Measurements from ENCODE around the gene MAN1A1.
"Not testable (repeated sequence)": the region's sequence is repeated elsewhere in the genome, so short reads cannot be mapped to it uniquely, and the experiment has no call there.

MAN1A1 gene

DNA sequence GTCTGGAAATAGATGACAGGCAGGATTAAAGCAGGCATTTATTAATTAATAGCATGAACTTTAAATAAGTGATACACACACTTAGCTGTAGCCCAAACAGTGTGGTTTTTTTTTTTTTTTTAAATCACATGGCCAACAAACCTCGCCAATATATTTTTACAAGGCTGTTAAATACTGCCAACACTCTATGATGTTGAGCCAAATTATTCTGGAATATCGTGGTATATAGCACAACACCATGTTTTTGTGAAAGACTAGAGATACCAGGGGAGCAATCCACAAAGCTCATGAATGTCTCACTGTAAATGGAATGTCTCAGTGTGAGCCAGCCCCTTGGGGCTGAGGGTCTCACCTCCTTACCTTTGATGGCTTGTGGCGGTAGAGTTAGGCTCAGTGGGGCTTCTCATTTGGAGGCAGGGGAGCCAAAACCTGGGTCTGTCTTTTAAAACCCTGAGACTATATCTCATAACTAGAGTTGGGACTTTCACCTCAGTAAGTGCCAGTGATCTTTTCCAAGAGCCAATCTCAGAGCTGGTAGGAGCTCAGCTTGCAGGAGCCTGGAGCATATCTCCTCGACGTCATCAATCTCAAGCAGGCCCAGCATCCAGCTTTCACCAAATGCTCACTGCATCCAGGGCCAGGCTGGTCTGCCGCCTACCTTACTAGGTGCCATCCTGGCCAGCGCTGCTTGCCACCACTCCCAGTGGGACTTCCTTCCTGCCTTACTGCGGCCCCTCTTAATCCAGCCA is 192.6 kb downstream of the MAN1A1 start:
- Histone ChIP-seq H3K27ac (no peak overlapping the region), H3K9ac (ENCODE audit: insufficient read length) (no peak overlapping the region), H3K4me3 (no peak overlapping the region), H3K36me3 (ENCODE audit: insufficient read depth, low read length) (no peaks in the 10 kb centered on the region), H3K9me3 (ENCODE audit: low read depth, low read length) (no peaks in the 10 kb centered on the region)
- TF ChIP-seq FOXP2 (optimal IDR thresholded peaks at IDR 0.05; ENCODE audit: control extremely low read depth, extremely low read length, insufficient read depth) (no peak), EZH2 (IDR thresholded peaks at IDR 0.05) (no peak), POLR2AphosphoS5 (IDR thresholded peaks at IDR 0.05; ENCODE audit: borderline replicate concordance, low read depth, low read length) (no peak)
- DNase-seq (ENCODE audit: low read depth, low spot score), result no peak

DNA sequence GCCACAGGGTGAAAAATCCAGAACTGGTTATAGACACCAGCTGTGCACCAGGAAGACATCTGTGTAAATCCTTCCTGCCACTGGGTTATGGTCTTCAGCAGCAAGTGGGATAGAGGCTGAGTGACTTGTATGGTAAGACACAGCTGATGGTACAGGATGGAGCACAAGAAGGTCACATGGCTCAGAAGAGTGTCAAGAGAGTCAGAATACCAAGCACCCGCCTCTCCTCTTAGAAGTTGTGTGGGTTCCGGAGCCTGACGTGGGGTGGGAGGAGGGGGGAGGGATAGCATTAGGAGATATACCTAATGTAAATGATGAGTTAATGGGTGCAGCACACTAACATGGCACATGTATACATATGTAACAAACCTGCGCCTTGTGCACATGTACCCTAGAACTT is 193.5 kb downstream of the MAN1A1 start:
- H3K9ac ChIP-seq (ENCODE audit: insufficient read length); H3K4me3 ChIP-seq; H3K27ac ChIP-seq; H3K36me3 ChIP-seq (ENCODE audit: insufficient read depth, low read length); H3K9me3 ChIP-seq (ENCODE audit: low read depth, low read length); DNase-seq (ENCODE audit: low read depth, low spot score): not testable (repeated sequence)

DNA sequence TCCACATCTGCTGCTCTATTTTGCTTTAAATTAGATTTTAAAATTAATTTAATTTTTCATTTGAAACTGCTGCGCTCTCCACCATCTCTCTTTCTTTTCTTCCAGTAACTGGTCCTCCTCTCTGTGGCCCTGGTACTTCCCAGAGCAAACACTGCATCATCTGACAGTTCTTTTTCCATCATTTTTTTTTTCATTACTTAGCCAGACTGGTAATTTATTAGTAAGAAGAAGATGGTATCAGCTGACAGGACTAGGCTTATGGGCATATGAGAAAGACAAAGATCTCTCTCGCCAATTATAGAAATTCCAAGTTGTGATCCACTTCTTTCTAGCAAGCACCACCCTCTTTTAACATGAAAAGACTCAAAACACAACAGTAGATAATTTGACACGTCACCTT is 197.4 kb downstream of the MAN1A1 start:
- Histone ChIP-seq H3K9me3 (ENCODE audit: low read depth, low read length) (no peaks in the 10 kb centered on the region), H3K4me3 (no peak overlapping the region), H3K9ac (ENCODE audit: insufficient read length) (no peak overlapping the region), H3K36me3 (ENCODE audit: insufficient read depth, low read length) (no peaks in the 10 kb centered on the region), H3K27ac (no peak overlapping the region)
- DNase-seq (ENCODE audit: low read depth, low spot score), result no peak
- no peak for TF ChIP-seq POLR2AphosphoS5 (IDR thresholded peaks at IDR 0.05; ENCODE audit: borderline replicate concordance, low read depth, low read length)
- no peak for TF ChIP-seq FOXP2 (optimal IDR thresholded peaks at IDR 0.05; ENCODE audit: control extremely low read depth, extremely low read length, insufficient read depth)
- TF ChIP-seq EZH2 (IDR thresholded peaks at IDR 0.05), result no peak

DNA sequence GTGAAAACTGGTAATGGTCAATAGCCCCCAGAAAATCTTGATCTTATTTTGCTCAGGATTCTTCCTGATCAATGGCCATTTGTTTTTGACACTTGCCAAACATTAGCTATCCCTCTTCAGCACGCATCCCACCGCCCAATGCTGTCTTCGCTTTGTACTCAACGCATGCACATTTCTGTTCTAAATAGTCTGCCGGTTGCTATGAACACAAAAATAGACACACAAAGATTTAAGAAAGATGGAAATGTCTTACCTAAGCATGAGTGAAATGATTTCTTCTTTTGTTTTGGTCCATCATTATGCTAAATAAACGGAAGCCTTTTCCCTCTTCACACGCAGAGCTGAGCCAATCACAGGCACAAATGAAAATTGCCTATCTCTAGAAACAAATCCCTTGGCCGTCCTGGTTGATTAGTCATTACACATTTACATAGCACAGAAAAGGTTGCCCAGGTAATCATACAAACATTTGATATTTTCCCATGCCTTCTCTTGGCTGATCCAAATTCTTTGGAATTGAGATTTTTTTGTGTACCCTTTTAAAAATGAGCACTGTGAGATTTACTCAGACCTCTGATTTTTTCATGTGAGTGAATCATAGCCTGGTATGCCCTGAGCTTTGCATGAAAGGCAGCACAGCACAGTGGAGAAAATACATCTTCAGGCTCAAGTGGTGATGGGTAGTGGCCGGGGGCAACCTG is 200.6 kb downstream of the MAN1A1 start:
- Histone ChIP-seq H3K9me3 (ENCODE audit: low read depth, low read length) (no peaks in the 10 kb centered on the region), H3K27ac (no peak overlapping the region), H3K9ac (ENCODE audit: insufficient read length) (no peak overlapping the region), H3K4me3 (no peak overlapping the region), H3K36me3 (ENCODE audit: insufficient read depth, low read length) (no peaks in the 10 kb centered on the region)
- DNase-seq (ENCODE audit: low read depth, low spot score), result no peak
- TF ChIP-seq FOXP2 (optimal IDR thresholded peaks at IDR 0.05; ENCODE audit: control extremely low read depth, extremely low read length, insufficient read depth) (no peak), EZH2 (IDR thresholded peaks at IDR 0.05) (no peak)

DNA sequence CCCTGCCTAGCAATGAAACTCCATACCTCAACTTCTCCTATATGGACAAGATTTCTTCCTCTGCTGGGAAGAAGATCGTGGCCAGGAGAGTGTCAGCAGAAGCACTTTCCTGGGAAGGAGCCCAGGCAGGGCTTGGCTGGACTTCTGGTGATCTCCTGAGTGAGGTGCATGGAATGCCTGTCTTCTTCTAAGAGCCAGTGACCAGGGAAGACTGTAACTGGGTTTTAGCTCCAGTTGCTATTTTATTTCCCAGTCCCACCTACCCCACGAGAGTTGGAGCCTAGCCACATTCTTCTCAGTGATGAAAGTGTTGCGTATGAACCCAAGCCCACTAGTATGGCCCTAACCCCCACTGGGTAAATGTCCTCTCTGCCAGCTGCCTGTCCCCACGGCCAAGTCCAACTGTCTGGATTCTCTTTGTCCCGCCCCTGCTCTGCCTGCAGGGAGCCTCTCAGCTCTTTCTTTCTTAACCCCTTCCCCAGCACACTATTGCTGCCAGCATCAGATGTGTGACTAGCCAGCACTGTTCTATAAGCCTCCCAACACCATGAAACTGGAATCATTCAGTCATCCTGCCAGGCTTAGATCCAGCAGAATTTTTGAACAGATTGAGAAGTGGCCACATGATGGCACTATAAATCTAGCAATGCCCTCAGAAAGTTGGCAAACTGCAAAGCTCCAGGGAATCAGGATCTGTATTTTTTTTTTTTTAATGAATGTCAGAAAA is 201.3 kb downstream of the MAN1A1 start:
- Histone ChIP-seq H3K9me3 (ENCODE audit: low read depth, low read length) (no peaks in the 10 kb centered on the region), H3K27ac (no peak overlapping the region), H3K4me3 (no peak overlapping the region), H3K36me3 (ENCODE audit: insufficient read depth, low read length) (no peaks in the 10 kb centered on the region), H3K9ac (ENCODE audit: insufficient read length) (no peak overlapping the region)
- DNase-seq (ENCODE audit: low read depth, low spot score), result peak; percentile 45
- TF ChIP-seq EZH2 (IDR thresholded peaks at IDR 0.05) (no peak), POLR2AphosphoS5 (IDR thresholded peaks at IDR 0.05; ENCODE audit: borderline replicate concordance, low read depth, low read length) (no peak), FOXP2 (optimal IDR thresholded peaks at IDR 0.05; ENCODE audit: control extremely low read depth, extremely low read length, insufficient read depth) (no peak)

DNA sequence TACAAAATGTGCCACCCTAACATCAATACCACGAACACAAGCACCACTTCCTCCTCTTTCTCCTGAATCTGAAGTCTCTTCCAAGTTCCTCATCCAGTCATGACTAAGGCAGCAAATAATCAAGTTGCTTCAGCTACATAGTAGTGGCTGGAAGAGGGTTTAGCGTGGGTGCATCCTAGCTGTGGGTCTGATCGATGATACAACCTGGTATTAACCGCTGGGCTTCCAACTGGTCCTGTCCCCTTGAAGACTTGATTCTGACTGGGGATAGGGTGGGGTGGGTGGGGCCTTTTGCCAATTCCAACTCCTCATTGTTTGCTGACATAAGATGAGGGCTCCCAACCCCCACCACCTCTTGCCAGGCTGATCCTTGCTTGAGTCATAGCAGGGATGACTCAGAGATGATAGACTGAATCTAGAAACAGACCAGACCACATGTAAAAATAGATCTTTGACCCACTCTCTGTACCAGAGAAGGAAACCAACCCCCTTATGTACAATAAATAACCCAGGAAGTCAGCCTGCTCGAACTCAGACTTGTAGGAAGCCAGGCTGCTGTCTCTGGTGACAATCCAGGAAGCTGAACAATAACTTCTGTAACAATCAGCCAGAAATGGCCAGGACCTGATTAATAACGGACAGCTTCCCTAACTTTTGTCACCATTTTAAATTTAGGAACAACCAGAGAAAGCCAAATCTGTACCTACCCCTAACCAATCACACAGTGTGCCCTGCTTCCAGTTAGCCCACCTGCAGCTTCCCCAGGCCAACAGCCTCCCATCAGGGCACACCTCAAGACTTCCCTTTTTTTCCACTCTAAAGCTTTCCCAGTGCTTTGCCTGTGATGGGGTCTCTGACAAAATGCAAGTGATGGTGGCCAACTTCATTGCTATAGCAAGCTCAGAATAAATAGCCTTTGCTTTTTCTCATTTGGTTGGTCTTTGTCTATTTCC is 202.2 kb downstream of the MAN1A1 start:
- no peak overlapping the region for H3K27ac ChIP-seq
- TF ChIP-seq EZH2 (IDR thresholded peaks at IDR 0.05) (no peak), FOXP2 (optimal IDR thresholded peaks at IDR 0.05; ENCODE audit: control extremely low read depth, extremely low read length, insufficient read depth) (no peak), POLR2AphosphoS5 (IDR thresholded peaks at IDR 0.05; ENCODE audit: borderline replicate concordance, low read depth, low read length) (no peak)
- no peak overlapping the region for H3K4me3 ChIP-seq
- DNase-seq (ENCODE audit: low read depth, low spot score), result no peak
- H3K9me3 ChIP-seq (ENCODE audit: low read depth, low read length), result no peaks in the 10 kb centered on the region
- no peak overlapping the region for H3K9ac ChIP-seq (ENCODE audit: insufficient read length)
- H3K36me3 ChIP-seq (ENCODE audit: insufficient read depth, low read length), result no peaks in the 10 kb centered on the region

DNA sequence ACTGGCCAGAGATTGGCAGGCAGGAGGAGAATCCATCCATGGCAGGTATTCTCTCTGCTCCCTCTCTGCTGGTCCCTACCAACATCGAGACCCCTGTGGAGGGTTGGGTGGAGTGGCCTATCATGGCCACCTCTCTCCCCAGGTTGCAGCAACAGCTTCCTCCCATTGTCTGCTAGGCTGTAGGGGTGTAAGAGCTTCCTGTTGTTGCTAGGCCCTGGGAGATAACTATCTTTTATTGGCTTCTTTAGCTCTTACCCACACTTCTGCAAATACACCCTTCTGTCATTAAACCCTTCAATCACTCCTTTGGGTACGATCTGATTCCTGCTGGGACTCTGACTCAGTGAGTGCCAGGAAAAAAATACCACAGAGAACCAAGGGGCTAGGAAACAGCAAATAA is 204.4 kb downstream of the MAN1A1 start:
- Histone ChIP-seq H3K27ac (no peak overlapping the region), H3K9ac (ENCODE audit: insufficient read length) (no peak overlapping the region), H3K36me3 (ENCODE audit: insufficient read depth, low read length) (no peaks in the 10 kb centered on the region), H3K4me3 (no peak overlapping the region), H3K9me3 (ENCODE audit: low read depth, low read length) (no peaks in the 10 kb centered on the region)
- no peak for DNase-seq (ENCODE audit: low read depth, low spot score)
- TF ChIP-seq EZH2 (IDR thresholded peaks at IDR 0.05), result no peak
- TF ChIP-seq FOXP2 (optimal IDR thresholded peaks at IDR 0.05; ENCODE audit: control extremely low read depth, extremely low read length, insufficient read depth), result no peak
- no peak for TF ChIP-seq POLR2AphosphoS5 (IDR thresholded peaks at IDR 0.05; ENCODE audit: borderline replicate concordance, low read depth, low read length)

DNA sequence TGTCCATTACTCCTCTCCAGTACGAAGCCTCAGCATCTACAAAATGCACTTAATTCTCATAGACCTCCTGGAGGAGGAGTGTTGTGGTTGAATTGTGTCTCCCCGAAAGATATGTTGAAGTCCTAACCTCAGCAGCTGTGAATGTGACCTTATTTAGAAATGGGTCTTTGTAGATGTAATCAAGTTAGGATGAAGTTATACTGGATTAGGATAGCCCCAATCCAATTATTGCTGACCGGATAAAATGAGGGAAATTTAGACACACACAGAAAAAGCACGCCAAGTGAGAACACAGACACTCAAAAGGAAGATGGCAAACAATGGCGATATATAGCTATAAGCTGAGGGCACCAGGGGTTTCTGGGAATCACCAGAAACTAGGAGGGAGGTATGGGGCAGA is 206.9 kb downstream of the MAN1A1 start:
- Histone ChIP-seq H3K27ac (no peak overlapping the region), H3K4me3 (no peak overlapping the region), H3K9me3 (ENCODE audit: low read depth, low read length) (no peaks in the 10 kb centered on the region), H3K9ac (ENCODE audit: insufficient read length) (no peak overlapping the region), H3K36me3 (ENCODE audit: insufficient read depth, low read length) (no peaks in the 10 kb centered on the region)
- no peak for DNase-seq (ENCODE audit: low read depth, low spot score)
- TF ChIP-seq POLR2AphosphoS5 (IDR thresholded peaks at IDR 0.05; ENCODE audit: borderline replicate concordance, low read depth, low read length) (no peak), EZH2 (IDR thresholded peaks at IDR 0.05) (no peak), FOXP2 (optimal IDR thresholded peaks at IDR 0.05; ENCODE audit: control extremely low read depth, extremely low read length, insufficient read depth) (no peak)

Measured in SK-N-MC (cell line).